ENCODE results near the gene HDAC8.

HDAC8 gene

DNA sequence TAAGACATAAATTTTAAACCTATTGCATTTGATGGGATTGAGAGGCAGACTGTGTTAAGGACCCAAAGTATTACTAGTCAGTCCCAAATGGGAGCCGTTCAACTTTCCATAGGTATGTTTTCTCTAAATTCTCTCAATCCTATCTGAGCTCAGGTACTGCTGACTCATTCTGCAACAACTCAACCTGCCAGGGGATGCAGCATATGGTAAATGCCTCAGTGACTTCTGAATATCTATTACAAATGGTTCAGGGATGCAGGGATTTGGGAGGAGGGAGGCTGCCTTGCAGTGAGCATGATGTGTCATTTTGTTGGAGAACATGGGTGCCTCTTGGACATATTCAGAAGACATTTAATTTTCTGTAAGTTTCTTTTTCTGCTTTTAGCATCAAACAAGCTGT lies 97.3 kb downstream of the HDAC8 start:
- DNase-seq (ENCODE audit: low read depth): no peak
- no peak overlapping the region for H3K4me3 ChIP-seq (ENCODE audit: control insufficient read depth, low read depth, low read length)
- TF ChIP-seq, protein P1, sequence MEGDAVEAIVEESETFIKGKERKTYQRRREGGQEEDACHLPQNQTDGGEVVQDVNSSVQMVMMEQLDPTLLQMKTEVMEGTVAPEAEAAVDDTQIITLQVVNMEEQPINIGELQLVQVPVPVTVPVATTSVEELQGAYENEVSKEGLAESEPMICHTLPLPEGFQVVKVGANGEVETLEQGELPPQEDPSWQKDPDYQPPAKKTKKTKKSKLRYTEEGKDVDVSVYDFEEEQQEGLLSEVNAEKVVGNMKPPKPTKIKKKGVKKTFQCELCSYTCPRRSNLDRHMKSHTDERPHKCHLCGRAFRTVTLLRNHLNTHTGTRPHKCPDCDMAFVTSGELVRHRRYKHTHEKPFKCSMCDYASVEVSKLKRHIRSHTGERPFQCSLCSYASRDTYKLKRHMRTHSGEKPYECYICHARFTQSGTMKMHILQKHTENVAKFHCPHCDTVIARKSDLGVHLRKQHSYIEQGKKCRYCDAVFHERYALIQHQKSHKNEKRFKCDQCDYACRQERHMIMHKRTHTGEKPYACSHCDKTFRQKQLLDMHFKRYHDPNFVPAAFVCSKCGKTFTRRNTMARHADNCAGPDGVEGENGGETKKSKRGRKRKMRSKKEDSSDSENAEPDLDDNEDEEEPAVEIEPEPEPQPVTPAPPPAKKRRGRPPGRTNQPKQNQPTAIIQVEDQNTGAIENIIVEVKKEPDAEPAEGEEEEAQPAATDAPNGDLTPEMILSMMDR (IDR thresholded peaks at IDR 0.05; ENCODE audit: control insufficient read depth, insufficient read depth, low read depth, low read length, missing control alignments): no peak

DNA sequence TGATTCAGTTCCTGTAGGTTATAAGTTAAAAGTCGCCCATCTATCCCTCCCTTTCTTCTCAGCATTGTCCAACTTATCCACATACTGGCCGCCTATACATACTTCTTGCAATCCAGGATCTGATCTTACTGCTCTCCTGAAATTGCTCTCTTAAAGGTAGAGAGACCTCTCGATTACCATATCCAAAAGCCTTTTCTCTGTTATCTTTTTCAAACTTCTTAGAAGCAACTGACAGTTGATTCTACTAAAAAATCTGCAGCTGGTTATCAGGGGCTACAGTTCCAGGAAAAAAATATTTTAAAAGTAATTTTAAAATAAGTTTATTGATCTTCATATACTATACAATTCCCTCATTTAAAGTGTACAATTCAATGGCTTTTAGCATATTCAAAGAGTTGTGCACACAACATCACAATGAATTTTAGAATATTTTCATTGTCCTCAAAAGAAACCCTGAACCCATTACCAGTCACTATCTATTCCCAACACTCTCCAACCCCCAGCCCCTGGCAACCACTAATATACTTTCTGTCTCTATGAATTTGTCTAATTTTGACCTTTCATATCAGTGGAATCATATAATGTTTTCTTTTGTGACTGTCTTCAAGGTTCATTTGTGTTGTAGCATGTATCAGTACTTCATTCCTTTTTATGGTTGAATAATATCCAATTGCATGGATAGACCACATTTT lies 102.0 kb downstream of the HDAC8 start:
- H3K4me3 ChIP-seq (ENCODE audit: control insufficient read depth, low read depth, low read length): no peak overlapping the region
- TF ChIP-seq, protein P1 (IDR thresholded peaks at IDR 0.05; ENCODE audit: control insufficient read depth, insufficient read depth, low read depth, low read length, missing control alignments): no peak
- no peak for DNase-seq (ENCODE audit: low read depth)

DNA sequence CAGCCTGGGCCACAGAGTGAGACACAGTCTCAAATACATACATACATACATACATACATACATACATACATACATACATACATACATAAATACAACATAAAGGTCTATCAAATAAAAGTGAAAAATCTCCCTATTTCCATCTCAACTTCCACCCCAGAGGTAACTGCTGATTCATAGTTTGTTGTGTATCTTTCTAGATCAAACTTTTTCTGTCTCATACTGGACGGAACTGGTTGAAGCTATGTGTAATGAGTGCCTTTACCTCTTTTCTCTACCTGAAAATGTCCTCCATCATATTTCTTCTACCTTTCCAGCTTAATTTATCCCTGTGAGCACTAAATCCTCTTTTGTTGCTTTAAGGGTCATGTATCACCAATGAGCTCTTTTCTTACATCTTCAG lies 102.5 kb downstream of the HDAC8 start:
- no peak overlapping the region for H3K4me3 ChIP-seq (ENCODE audit: control insufficient read depth, low read depth, low read length)
- TF ChIP-seq, protein P1 (IDR thresholded peaks at IDR 0.05; ENCODE audit: control insufficient read depth, insufficient read depth, low read depth, low read length, missing control alignments): no peak
- DNase-seq (ENCODE audit: low read depth): no peak

DNA sequence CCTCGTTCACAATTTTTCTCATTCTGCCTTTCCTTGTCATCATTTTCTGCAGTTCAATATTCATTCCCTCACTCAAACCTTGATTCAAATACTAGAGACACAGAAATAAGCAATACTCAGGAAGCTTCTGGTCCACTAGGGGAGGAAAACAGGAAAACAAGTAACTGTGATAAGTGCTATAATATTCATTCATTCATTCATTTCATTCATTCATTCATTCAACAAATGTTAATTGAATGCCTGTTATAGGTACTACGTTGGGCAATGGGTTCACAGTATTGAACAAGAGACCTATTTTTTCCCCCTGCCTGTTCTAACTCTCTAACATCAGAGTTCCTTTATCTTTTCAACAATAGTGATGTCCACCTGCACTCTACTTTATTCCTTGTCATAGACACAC lies 104.0 kb downstream of the HDAC8 start:
- no peak overlapping the region for H3K4me3 ChIP-seq (ENCODE audit: control insufficient read depth, low read depth, low read length)
- DNase-seq (ENCODE audit: low read depth): no peak
- TF ChIP-seq, protein P1 (IDR thresholded peaks at IDR 0.05; ENCODE audit: control insufficient read depth, insufficient read depth, low read depth, low read length, missing control alignments): no peak

DNA sequence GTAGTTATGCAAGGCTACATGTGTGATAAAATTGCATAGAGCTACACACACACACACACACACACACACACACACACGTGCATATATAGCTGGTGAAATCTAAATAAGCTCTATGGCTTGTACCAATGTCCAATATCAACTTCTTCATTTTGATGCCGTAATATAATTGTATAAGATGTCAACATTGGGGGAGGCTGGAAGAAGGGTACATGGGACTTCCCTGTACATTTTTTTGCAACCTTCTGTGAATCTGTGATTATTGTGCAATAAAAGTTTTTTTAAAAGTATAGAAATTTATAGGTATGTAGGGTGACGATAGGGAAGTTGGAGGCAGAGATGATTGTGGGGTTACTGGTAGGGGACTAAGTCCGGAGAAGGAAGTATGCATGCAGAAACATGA lies 105.5 kb downstream of the HDAC8 start:
- TF ChIP-seq, protein P1 (IDR thresholded peaks at IDR 0.05; ENCODE audit: control insufficient read depth, insufficient read depth, low read depth, low read length, missing control alignments): no peak
- no peak overlapping the region for H3K4me3 ChIP-seq (ENCODE audit: control insufficient read depth, low read depth, low read length)
- no peak for DNase-seq (ENCODE audit: low read depth)

DNA sequence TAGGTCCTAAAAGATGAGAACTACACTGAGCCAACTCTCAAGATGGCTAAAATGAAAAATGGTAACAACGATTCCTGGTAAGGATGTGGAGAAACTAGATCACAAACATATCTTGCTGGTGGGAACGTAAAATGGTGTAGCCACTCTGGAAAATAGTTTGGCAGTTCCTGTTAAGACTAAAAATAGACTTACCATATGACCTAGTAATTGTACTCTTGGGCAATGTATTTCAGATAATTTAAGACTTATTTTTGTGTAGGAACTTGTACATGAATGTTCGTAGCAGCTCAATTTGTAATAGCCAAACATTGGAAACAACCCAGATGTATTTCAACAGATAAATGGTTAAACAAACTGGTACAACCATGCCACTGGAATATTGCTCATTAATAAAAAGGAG lies 106.2 kb downstream of the HDAC8 start:
- H3K4me3 ChIP-seq (ENCODE audit: control insufficient read depth, low read depth, low read length): no peak overlapping the region
- TF ChIP-seq, protein P1 (IDR thresholded peaks at IDR 0.05; ENCODE audit: control insufficient read depth, insufficient read depth, low read depth, low read length, missing control alignments): no peak
- DNase-seq (ENCODE audit: low read depth): no peak

Measured in AG09309 (cell line).